DOHH2 (cell line): ENCODE results near the gene SAXO2.
"Not testable (repeated sequence)": the region's sequence is repeated elsewhere in the genome, so short reads cannot be mapped to it uniquely, and the experiment has no call there.

Experiments
- CTCF ChIP-seq: fragments of 200-600 bp; sonication (generic); IDR thresholded peaks from one replicate; pipeline ENCODE4 v1.5.1; 2014; ENCODE audit warnings: antibody characterized with exemption, mild to moderate bottlenecking, low read depth, low read length; ENCODE audit not compliant: poor library complexity, severe bottlenecking
- EZH2phosphoT487 ChIP-seq: fragments of 200-600 bp; sonication (generic); IDR thresholded peaks from 2 replicates; pipeline ENCODE4 v1.6.1; 2017; ENCODE audit warnings: borderline replicate concordance, mild to moderate bottlenecking, antibody characterized with exemption, low read length, moderate library complexity, mixed read lengths

- not testable (repeated sequence) for TF ChIP-seq CTCF, EZH2phosphoT487
These were observed 4.5 kb downstream of the SAXO2 start for GRCh38 chr15:82267137-82267536.
